ENCODE data around the gene MUSTN1.

Gene MUSTN1

GRCh38 chr3:52851348-52851747, 16.5 kb upstream of the MUSTN1 start:
- DNase-seq, result peak; percentile 23

- no peak for DNase-seq
Measured at GRCh38 chr3:52849656-52850055, 14.8 kb upstream of the MUSTN1 start.

- peak; percentile 77 for DNase-seq
Measured at GRCh38 chr3:52848617-52849016, 13.8 kb upstream of the MUSTN1 start.

- DNase-seq, result no peak
Measured at GRCh38 chr3:52847726-52848125, 12.9 kb upstream of the MUSTN1 start.

GRCh38 chr3:52847241-52847640, 12.4 kb upstream of the MUSTN1 start:
- no peak for DNase-seq

- no peak for DNase-seq
Measured at GRCh38 chr3:52846432-52846965, 11.7 kb upstream of the MUSTN1 start.

GRCh38 chr3:52845691-52846431, 11.0 kb upstream of the MUSTN1 start:
- no peak for DNase-seq

GRCh38 chr3:52845157-52845556, 10.3 kb upstream of the MUSTN1 start:
- DNase-seq, result no peak

GRCh38 chr3:52844290-52844975, 9.6 kb upstream of the MUSTN1 start:
- DNase-seq, result no peak

- DNase-seq, result no peak
Measured at GRCh38 chr3:52843881-52844280, 9.1 kb upstream of the MUSTN1 start.

GRCh38 chr3:52843108-52843865, 8.5 kb upstream of the MUSTN1 start:
- DNase-seq, result no peak

GRCh38 chr3:52842424-52842823, 7.6 kb upstream of the MUSTN1 start:
- no peak for DNase-seq

GRCh38 chr3:52841981-52842340, 7.1 kb upstream of the MUSTN1 start:
- DNase-seq, result no peak

GRCh38 chr3:52841211-52841980, 6.6 kb upstream of the MUSTN1 start:
- DNase-seq, result no peak

- DNase-seq, result no peak
Measured at GRCh38 chr3:52839892-52840545, 5.2 kb upstream of the MUSTN1 start.

GRCh38 chr3:52839268-52839575, 4.4 kb upstream of the MUSTN1 start:
- no peak for DNase-seq

- no peak for DNase-seq
Measured at GRCh38 chr3:52838561-52839267, 3.9 kb upstream of the MUSTN1 start.

GRCh38 chr3:52836986-52837385, 2.2 kb upstream of the MUSTN1 start:
- no peak for DNase-seq

- no peak for DNase-seq
Measured at GRCh38 chr3:52836471-52836845, 1.6 kb upstream of the MUSTN1 start.

- no peak for DNase-seq
Measured at GRCh38 chr3:52835766-52836470, 1.1 kb upstream of the MUSTN1 start.

- no peak for DNase-seq
Measured at GRCh38 chr3:52833202-52833601, 1.6 kb downstream of the MUSTN1 start.
